ENCODE results near the gene MYBPC2. TPM values are rescaled to one million over a fixed set of nuclear protein-coding genes. Genes with fewer than 3 reads are reported as not detected.

The MYBPC2 gene
- polyA plus RNA-seq, 1 donor, result 1.5 TPM

Other genes with a start within 250 kb of the MYBPC2 start
- 22.9 TPM for gene MYH14, start 229.3 kb upstream of the MYBPC2 start, polyA plus RNA-seq (ENCODE audit: insufficient read length)
- 55.2 TPM for gene KCNC3, start 103.5 kb upstream of the MYBPC2 start, polyA plus RNA-seq (ENCODE audit: insufficient read length)
- 9.6 TPM for gene NAPSA, start 67.3 kb upstream of the MYBPC2 start, polyA plus RNA-seq (ENCODE audit: insufficient read length)
- 32.1 TPM for gene NR1H2, start 56.4 kb upstream of the MYBPC2 start, polyA plus RNA-seq (ENCODE audit: insufficient read length)
- 28.0 TPM for gene POLD1, start 48.5 kb upstream of the MYBPC2 start, polyA plus RNA-seq (ENCODE audit: insufficient read length)
- gene SPIB, start 14.0 kb upstream of the MYBPC2 start, polyA plus RNA-seq (ENCODE audit: insufficient read length), result 1.00 TPM
- gene EMC10, start 43.6 kb downstream of the MYBPC2 start, polyA plus RNA-seq (ENCODE audit: insufficient read length), result 86.1 TPM
- 5.5 TPM for gene GARIN5A, start 44.0 kb downstream of the MYBPC2 start, polyA plus RNA-seq (ENCODE audit: insufficient read length)
- gene JOSD2, start 78.3 kb downstream of the MYBPC2 start, polyA plus RNA-seq (ENCODE audit: insufficient read length), result 9.0 TPM
- gene ASPDH, start 81.0 kb downstream of the MYBPC2 start, polyA plus RNA-seq (ENCODE audit: insufficient read length), result 8.6 TPM
- 14.2 TPM for gene LRRC4B, start 135.5 kb downstream of the MYBPC2 start, polyA plus RNA-seq (ENCODE audit: insufficient read length)
- gene SYT3, start 207.0 kb downstream of the MYBPC2 start, polyA plus RNA-seq (ENCODE audit: insufficient read length), result 1.2 TPM
- 1.00 TPM for gene C19orf81, start 216.6 kb downstream of the MYBPC2 start, polyA plus RNA-seq (ENCODE audit: insufficient read length)